HG02938 (cell line): ENCODE measurements around the gene PPM1E.
"Not testable (repeated sequence)": the region's sequence is repeated elsewhere in the genome, so short reads cannot be mapped to it uniquely, and the experiment has no call there.

Experiments
- ATAC-seq: cut with Tn5 transposase; IDR thresholded peaks from one replicate; pipeline ENCODE4 v1.9.1; 2021; ENCODE audit warnings: mild to moderate bottlenecking, moderate library complexity; ENCODE audit not compliant: unreplicated experiment

PPM1E gene

GRCh38 chr17:58778482-58778881 is 22.8 kb downstream of the PPM1E start:
- not testable (repeated sequence) for ATAC-seq

- no peak for ATAC-seq
These were observed 23.8 kb downstream of the PPM1E start for GRCh38 chr17:58779446-58779845.

DNA sequence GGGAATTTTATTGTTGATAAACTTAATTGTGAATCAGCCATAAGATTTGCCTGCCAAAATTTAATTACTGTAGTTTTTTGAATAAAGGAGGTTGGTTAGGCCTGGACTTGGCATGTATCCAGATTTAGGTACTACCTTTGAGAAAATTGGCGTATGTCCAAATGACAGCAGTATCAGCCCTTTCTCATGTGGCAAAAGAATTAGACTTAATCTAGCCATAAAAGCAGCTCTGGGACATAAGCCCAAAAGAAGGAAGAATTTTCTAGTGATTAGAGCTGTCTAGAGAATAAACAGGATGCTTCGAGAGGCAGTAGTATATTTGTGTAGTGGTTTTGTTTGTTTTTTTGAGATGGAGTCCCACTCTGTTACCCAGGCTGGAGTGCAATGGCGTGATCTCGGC is 27.7 kb downstream of the PPM1E start:
- no peak for ATAC-seq

- no peak for ATAC-seq
These were observed 29.4 kb downstream of the PPM1E start for GRCh38 chr17:58785097-58785496.

GRCh38 chr17:58786586-58787295 is 31.1 kb downstream of the PPM1E start:
- no peak for ATAC-seq

- ATAC-seq = no peak
These were observed 32.5 kb downstream of the PPM1E start for GRCh38 chr17:58788199-58788598.

- ATAC-seq = no peak
These were observed 33.5 kb downstream of the PPM1E start for GRCh38 chr17:58789160-58789559.

GRCh38 chr17:58789831-58790230 is 34.2 kb downstream of the PPM1E start:
- ATAC-seq = no peak

- not testable (repeated sequence) for ATAC-seq
These were observed 38.9 kb downstream of the PPM1E start for GRCh38 chr17:58794508-58794907.

DNA sequence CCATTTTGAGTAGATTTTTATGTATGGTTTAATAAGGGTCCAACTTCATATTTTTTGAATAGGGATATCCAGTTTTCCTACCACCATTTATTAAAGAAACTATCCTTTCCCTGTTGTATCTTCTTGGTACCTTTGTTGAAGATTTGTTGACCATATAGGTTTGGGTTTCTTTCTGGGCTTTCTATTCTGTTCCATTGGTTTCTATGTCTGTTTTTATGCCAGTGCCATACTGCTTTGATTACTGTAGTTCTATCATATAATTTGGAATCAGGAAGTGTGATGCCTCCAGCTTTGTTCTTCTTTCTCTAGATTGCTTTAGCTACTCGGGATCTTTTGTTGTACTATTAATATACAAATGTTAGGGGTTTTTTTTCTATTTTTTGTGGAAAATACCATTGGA is 46.5 kb downstream of the PPM1E start:
- no peak for ATAC-seq

DNA sequence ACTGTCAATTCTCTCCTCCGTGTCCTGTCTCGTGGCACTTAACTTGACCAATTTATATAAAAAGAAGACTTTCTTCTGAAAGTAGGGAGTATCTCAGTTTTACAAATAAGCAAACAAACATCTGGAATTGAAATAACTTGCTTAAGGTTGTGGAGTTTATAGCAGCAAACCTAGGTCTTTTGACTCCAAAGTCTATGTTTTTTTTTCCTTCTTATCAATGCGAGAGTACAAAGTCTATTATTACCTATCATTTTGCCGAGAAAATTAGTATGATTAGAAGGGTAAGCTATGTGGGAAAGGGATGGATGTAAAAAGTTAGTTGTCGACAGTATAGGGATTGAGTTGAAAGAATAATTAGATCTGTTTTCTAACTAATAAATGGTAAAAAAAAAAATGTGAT is 50.4 kb downstream of the PPM1E start:
- no peak for ATAC-seq

DNA sequence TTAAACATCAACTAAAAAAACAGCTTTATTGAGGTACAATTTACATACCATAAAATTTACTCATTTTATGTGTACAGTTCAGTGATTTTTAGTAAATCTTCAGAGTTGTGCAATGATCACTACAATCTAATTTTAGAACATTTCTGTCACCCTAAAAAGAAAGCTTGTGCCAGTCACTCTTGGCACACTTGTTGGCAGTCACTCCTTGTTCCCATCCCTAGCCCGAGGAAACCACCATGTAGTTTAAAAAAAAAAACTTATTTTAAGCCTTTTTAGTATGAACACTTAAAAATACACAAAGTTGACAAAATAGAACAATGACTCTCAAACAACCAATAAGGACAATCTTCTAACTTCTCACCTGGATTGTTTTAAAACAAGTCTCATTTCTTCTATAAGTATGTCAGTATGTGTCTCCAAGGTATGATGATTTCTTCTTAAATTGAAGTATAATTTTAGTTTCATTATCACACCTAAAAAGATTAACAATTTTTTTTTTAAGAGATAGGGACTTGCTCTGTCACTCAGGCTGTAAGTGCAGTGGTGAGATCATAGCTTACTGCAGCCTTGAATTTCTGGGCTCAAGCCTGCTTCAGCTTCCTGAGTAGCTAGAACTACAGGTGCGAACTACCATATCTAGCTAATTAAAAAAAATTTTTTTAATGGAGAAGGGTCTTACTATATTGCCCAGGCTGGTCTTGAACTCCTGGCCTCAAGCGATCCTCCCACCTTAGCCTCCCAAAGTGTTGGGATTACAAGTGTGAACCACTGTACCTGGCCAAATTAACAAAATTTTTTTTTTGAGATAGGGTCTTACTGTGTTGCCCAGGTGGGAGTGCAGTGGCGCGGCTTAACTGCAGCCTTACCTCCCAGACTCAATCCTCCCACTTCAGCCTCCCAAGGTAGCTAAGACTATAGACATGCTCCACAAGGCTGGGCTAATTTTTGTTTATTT is 53.2 kb downstream of the PPM1E start:
- ATAC-seq = no peak

DNA sequence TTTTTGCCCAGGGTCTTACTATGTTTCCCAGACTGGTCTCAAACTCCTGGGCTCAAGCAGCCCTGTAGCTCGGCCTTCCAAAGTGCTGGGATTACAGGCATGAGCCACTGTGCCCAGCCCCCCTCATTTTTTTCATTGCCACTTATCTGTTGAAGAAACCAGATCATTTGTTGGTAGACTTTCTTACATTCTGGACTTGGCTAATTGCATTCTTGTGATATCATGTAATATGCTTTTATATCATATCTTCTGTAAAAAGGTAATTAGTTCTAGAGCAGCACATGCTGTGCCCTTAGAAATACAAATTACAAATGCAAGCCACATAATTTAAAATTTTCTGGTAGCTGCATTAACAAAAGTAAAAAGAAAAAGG is 53.9 kb downstream of the PPM1E start:
- ATAC-seq = no peak

GRCh38 chr17:58811290-58811689 is 55.6 kb downstream of the PPM1E start:
- no peak for ATAC-seq

DNA sequence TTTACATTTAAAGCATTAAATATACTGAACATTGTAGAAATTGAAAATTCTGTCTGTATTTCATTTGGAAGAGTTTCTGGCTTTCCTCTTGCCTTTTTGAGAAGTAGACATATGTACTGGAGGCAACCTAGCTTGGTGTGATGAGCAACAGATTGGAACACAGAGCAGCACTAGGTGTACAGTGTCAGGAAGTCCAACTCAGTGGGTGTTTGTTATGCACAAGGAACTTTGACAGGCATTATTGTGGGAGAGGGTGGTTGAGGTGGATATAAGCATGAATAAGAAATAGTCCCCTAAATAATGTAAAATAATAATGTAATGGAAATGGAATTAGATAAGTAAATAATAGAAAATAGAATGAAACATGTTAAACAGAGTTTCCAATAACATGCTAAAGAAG is 58.1 kb downstream of the PPM1E start:
- no peak for ATAC-seq

GRCh38 chr17:58818654-58819053 is 63.0 kb downstream of the PPM1E start:
- ATAC-seq = no peak

DNA sequence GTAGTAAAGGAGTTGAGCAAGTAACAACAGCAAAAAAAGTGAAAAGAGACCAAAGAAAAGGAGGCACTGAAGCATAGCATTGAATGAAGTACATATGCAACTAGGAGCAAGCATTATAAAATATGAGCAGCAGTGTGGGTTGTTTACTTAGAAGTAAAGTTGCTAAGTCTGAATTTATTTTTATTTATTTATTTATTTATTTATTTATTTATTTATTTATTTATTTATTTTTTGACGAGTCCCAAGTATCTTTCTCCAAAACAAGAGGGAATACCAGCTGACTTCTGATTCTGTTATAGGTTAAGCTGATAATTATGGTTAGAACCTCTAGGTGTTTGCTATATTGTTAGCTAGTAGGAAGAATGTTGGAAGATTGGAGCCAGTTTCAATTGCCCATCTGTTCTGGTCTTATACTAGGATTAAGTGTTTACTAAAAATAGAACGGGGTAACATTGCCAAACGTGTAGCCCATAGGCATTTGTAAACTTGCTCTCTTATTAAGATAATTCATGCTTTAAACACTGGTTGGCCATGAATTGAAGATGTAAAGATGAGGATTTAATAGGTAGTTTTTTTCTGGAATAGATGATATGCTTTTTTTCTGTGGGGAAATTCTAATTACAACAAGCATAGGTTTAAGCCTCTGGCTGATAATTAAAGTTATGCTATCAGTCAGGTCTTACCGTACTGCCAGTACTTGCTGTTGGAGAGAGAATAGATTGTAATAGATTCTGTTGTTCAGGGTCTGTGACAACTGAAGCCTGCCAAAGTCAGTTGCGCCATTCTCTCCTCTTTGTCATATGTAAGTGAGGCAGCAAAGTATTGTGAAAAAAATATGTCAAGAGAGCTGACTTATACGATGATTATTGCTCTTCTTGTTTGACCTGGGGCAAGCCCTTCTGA is 66.7 kb downstream of the PPM1E start:
- no peak for ATAC-seq

DNA sequence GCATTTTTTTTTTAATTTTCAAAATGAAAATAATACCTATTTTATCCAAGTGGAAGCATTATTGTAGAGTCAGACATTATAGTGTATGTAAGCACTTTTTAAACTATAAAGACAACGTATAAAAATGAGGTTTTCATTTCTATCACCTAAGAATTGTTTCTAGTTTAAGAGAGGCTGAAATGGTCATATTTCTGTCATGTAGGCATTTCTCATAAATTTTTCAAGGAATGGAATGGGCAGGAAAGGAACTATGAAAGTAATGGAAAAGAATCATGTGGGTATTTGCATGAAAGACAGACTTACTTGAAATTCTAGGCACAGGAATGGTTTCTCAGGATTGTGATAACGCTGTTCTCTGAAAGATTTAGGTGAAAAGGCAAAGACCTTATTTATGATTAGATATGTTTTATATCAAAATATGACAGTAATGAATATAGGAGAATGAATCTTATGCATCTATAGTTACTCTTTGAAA is 67.4 kb downstream of the PPM1E start:
- ATAC-seq = no peak

DNA sequence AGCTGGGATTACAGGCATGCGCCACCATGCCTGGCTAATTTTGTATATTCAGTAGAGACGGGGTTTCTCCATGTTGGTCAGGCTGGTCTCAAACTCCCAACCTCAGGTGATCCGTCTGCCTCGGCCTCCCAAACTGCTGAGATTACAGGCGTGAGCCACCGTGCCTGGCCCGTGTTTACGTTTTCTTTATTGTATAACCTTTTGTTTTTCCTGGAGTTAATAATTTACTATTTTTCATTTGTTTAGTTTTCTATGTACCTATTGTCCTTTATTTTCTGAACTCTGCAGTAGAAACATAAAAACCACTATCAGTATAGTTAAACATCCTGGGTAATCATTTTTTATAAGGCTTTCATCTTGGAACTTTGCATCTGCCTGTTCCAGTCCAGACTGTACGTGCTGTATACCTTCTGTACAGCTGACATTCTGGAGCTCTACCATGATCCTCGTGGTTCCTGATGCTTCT is 73.6 kb downstream of the PPM1E start:
- ATAC-seq = no peak

- ATAC-seq = no peak
These were observed 76.1 kb downstream of the PPM1E start for GRCh38 chr17:58831780-58832179.

GRCh38 chr17:58832514-58832913 is 76.9 kb downstream of the PPM1E start:
- ATAC-seq = no peak
